ENCODE measurements around the gene RNF112.
A peak's percentile ranks its signal among the peaks of the same experiment; 100 is the strongest.
"Not testable (repeated sequence)": the region's sequence is repeated elsewhere in the genome, so short reads cannot be mapped to it uniquely, and the experiment has no call there.

The RNF112 gene

GRCh38 chr17:19415806-19416775 is 5.1 kb downstream of the RNF112 start:
- no peak for DNase-seq

DNA sequence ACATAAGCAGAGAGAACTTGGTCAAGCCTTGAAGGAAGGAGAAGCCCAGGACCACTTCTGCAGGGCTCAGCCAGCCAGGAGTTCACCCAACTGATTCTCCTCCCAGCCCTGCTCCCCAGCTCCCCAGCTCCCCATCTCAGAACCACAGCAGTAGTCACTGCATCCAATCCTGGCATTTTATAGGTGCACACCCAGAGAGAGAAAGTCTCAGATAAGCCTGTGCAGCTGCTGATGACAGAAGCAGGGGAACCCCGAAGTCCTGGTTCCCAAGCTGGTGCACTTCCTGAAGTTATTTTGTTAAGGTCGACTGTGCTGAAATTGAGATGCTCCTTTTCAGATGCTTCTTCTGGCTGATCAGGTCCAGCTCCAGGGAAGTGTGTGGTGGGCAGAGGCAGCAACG is 6.6 kb downstream of the RNF112 start:
- no peak for DNase-seq

- DNase-seq: no peak
Measured at GRCh38 chr17:19418251-19418992, 7.4 kb downstream of the RNF112 start.

DNA sequence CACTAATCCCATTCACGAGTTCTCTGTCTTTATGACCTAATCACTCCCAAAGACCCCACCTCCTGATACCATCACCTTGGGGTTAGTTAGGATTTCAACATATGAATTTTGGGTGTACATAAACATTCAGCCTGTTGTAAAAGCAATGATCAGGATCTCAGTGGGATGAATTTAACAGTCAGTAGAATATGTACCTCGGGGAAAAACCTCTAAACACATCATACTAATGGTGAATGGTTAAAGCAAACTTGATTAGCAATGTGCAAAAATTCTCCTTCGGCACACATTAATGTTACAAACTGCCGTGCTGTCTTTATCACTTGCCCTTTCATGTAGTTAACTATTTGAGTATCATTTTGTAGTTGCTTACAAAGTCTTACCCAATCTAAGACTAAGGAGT is 10.2 kb downstream of the RNF112 start:
- no peak for DNase-seq

GRCh38 chr17:19421926-19422325 is 10.9 kb downstream of the RNF112 start:
- DNase-seq: no peak

- DNase-seq: no peak
Measured at GRCh38 chr17:19424934-19425868, 14.2 kb downstream of the RNF112 start.

DNA sequence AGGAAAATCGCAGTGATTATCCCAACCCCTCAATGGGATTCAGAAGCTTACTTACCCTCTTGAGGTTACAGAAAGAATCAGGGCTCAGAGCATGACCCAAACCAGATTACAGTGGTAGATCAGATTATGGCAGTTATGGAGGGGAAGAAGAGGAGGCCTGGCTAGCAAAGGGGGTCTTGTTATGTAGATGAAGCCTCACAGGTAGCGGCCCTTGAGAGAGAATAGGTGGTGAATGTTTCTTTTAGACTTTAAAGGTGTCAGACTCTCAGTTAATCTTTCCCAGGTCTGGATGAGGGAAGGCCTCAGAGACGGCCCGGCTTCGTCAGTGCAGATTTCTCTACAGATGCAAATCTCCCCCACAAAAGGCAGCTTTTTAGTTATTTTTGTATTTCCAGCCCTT is 15.6 kb downstream of the RNF112 start:
- DNase-seq: no peak

GRCh38 chr17:19431691-19432090 is 20.7 kb downstream of the RNF112 start:
- no peak for DNase-seq

DNA sequence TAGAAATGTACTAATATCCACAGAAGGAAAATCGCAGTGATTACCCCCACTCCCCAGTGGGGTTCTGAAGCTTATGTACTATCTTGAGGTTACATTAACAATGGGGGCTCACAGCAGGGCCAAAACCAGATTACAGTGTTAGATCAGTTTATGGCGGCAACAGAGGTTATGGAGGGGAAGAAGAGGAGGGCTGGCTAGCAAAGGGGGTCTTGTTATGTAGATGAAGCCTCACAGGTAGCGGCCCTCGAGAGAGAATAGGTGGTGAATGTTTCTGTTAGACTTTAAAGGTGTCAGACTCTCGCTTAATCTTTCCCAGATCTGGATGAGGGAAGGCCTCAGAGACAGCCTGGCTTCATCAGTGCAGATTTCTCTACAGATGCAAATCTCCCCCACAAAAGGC is 22.2 kb downstream of the RNF112 start:
- DNase-seq: no peak

GRCh38 chr17:19433727-19434340 is 22.8 kb downstream of the RNF112 start:
- no peak for DNase-seq

GRCh38 chr17:19440421-19440820 is 29.4 kb downstream of the RNF112 start:
- DNase-seq: no peak

- DNase-seq: not testable (repeated sequence)
Measured at GRCh38 chr17:19441288-19441687, 30.3 kb downstream of the RNF112 start.

DNA sequence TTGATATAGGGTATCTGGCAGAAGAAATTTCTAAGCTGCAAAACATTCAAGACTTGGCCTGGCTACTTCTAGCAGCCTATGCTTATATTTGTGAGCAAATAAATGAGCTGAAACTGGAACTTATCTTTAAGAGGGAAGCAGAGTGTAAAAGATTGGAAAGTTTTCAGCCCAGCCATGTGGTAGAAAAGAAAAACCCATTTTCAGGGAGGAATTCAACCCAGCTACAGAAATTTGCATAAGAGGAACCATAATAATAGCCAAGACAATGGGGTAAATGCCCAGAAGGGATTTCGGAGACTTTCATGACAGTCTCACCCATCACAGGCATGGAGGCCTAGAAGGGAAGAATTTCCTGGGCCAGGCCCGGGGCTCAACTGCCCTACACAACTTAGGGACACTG is 31.7 kb downstream of the RNF112 start:
- DNase-seq: no peak

DNA sequence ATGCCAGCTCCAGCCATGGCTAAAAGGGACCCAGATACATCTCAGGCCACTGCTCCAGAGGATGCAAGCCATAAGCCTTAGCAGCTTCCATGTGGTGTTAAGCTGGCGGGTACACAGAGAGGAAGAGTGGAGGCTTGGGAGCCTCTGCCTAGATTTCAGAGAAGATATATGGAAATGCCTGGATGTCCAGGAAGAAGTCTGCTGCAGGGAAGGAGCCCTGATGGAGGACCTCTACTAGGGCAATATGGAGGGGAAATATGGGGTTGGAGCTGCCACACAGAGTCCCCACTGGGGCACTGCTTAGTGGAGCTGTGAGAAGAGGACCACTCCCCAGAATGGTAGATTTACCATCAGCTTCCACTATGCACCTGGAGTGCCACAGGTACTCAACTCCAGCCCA is 32.1 kb downstream of the RNF112 start:
- no peak for DNase-seq

GRCh38 chr17:19445105-19445504 is 34.1 kb downstream of the RNF112 start:
- no peak for DNase-seq

DNA sequence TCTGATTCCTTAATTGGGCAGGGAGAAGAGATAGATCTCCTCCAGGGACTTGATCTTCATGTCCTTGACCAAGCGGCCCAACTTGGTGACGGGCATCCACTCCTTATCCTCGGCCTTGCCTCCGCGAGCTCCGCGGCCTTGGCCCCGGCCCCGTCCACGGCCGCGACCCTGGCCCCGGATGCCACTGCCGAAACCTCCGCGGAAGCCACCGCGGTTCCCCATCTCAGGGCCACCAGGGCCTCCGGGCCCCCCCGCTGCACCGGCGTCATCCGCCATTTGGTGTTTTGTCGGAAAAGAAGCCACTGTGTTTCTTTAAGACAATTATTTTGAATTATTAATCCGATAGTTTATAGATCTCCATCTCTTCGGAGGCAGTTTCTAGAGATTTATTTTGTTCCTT is 35.5 kb downstream of the RNF112 start:
- not testable (repeated sequence) for DNase-seq

DNA sequence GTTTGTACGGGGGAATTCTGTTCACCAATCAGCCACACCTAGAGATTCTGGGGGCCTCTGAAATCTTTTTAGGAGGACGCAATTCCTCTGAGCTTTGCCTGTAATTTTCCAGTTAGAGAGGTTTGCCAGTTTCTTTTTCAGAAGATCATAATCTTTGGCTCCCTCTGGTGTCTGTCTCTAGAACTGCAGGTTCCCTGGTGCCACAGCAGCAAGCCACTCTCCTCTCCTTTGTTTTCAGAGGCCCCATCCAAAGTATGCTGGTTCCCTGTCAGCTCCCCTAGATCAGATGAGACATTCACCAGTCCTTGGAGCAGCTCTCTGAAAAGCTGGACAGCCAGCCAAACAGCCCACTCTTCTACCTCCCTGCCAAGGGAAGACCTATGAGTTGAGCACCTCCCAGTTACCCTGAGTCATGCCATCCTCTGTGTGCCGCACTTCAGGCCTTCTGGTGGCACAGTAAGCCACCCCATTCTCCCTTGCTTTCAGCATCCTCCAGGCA is 36.1 kb downstream of the RNF112 start:
- peak; percentile 82 for DNase-seq

DNA sequence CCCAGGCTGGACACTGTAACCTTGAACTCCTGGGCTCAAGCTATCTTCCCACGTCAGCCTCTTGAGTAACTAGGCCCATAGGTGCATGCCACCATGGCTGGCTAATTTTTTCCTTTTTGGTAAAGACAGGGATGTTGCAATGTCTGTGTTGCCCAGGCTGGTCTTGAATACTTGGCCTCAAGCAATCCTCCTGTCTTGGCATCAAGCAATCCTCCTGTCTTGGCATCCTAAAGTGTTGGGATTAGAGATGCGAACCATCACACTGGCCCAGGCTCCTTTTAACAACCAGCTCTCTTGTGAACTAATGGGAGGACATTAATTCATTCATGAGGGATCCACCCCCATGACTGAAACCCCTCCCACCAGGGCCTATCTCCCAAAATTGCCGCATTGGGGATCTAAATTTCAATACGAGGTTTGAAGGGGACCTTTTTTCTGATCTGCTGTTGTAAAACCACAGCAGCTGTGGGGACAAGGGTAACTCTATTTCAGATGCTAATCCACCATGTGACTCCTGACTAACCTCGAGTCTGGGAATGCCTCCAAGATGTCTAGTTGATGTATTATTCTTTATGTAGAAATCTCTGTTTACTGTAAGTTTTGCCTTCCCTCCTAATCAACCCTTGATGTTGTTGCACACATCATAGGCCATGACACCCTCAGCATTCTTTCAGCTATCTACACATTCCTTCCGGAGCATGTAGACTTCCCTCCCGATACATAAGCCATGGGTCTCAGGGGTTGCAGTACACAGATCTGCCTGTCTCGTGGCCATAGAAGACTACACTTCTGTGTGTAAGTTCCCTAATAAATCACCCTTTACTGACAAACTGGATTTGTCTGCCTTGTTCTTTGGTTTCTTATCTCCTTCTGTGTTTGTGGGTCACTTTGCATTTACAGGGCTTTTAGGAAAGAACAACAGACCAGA is 37.6 kb downstream of the RNF112 start:
- DNase-seq: no peak

DNA sequence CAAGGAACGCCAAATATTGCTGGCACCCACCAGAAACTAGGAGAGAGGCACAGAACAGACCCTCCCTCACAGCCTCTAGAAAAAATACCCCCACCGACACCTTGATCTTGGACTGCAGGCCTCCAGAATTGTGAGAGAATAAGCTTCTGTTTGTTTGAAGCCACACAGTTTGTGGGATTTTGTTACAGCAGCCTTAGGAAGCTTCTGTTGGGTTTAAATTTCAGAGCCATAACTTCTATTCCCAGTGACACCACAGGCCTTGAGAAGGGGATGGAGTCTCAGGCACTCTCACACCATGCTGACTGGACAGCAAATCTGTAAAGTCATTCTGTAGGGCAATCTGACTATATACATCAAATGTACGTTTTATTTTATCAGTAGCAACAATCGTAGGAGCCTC is 38.6 kb downstream of the RNF112 start:
- DNase-seq: no peak

GRCh38 chr17:19453296-19453695 is 42.3 kb downstream of the RNF112 start:
- DNase-seq: no peak

GRCh38 chr17:19454074-19454473 is 43.0 kb downstream of the RNF112 start:
- DNase-seq: no peak

Measured in SHP77 treated with DMSO at 0.1 percent for 48 hours (cell line).